Measurements from ENCODE around the gene NOTCH2.
"Not testable (repeated sequence)": the region's sequence is repeated elsewhere in the genome, so short reads cannot be mapped to it uniquely, and the experiment has no call there.

The NOTCH2 gene

GRCh38 chr1:120068683-120069066 lies 787 bp downstream of the NOTCH2 start:
- DNase-seq (ENCODE audit: low read depth, low spot score): not testable (repeated sequence)

- DNase-seq (ENCODE audit: low read depth, low spot score): not testable (repeated sequence)
These were observed 21.3 kb downstream of the NOTCH2 start for GRCh38 chr1:120048208-120048607.

- DNase-seq (ENCODE audit: low read depth, low spot score): not testable (repeated sequence)
These were observed 27.7 kb downstream of the NOTCH2 start for GRCh38 chr1:120041771-120042170.

GRCh38 chr1:120032253-120032652 lies 37.2 kb downstream of the NOTCH2 start:
- not testable (repeated sequence) for DNase-seq (ENCODE audit: low read depth, low spot score)

GRCh38 chr1:120023791-120024190 lies 45.7 kb downstream of the NOTCH2 start:
- DNase-seq (ENCODE audit: low read depth, low spot score): not testable (repeated sequence)

- not testable (repeated sequence) for DNase-seq (ENCODE audit: low read depth, low spot score)
These were observed 54.5 kb downstream of the NOTCH2 start for GRCh38 chr1:120014978-120015377.

- DNase-seq (ENCODE audit: low read depth, low spot score): not testable (repeated sequence)
These were observed 61.1 kb downstream of the NOTCH2 start for GRCh38 chr1:120008320-120008719.

- DNase-seq (ENCODE audit: low read depth, low spot score): not testable (repeated sequence)
These were observed 61.6 kb downstream of the NOTCH2 start for GRCh38 chr1:120007850-120008249.

- not testable (repeated sequence) for DNase-seq (ENCODE audit: low read depth, low spot score)
These were observed 68.4 kb downstream of the NOTCH2 start for GRCh38 chr1:120001035-120001434.

GRCh38 chr1:119996731-119997312 lies 72.6 kb downstream of the NOTCH2 start:
- not testable (repeated sequence) for DNase-seq (ENCODE audit: low read depth, low spot score)

- not testable (repeated sequence) for DNase-seq (ENCODE audit: low read depth, low spot score)
These were observed 73.5 kb downstream of the NOTCH2 start for GRCh38 chr1:119995975-119996374.

GRCh38 chr1:119988306-119989062 lies 81.0 kb downstream of the NOTCH2 start:
- no peak for DNase-seq (ENCODE audit: low read depth, low spot score)

GRCh38 chr1:119987686-119988085 lies 81.8 kb downstream of the NOTCH2 start:
- DNase-seq (ENCODE audit: low read depth, low spot score): no peak

GRCh38 chr1:119987112-119987511 lies 82.3 kb downstream of the NOTCH2 start:
- no peak for DNase-seq (ENCODE audit: low read depth, low spot score)

- DNase-seq (ENCODE audit: low read depth, low spot score): no peak
These were observed 83.4 kb downstream of the NOTCH2 start for GRCh38 chr1:119986007-119986497.

- no peak for DNase-seq (ENCODE audit: low read depth, low spot score)
These were observed 84.7 kb downstream of the NOTCH2 start for GRCh38 chr1:119984771-119985170.

GRCh38 chr1:119981986-119982815 lies 87.3 kb downstream of the NOTCH2 start:
- no peak for DNase-seq (ENCODE audit: low read depth, low spot score)

GRCh38 chr1:119981496-119981895 lies 88.0 kb downstream of the NOTCH2 start:
- DNase-seq (ENCODE audit: low read depth, low spot score): no peak

- no peak for DNase-seq (ENCODE audit: low read depth, low spot score)
These were observed 91.4 kb downstream of the NOTCH2 start for GRCh38 chr1:119978018-119978505.

GRCh38 chr1:119977113-119977736 lies 92.2 kb downstream of the NOTCH2 start:
- not testable (repeated sequence) for DNase-seq (ENCODE audit: low read depth, low spot score)

GRCh38 chr1:119975582-119976254 lies 93.7 kb downstream of the NOTCH2 start:
- DNase-seq (ENCODE audit: low read depth, low spot score): not testable (repeated sequence)
